ENCODE results near the gene F5.

DNA sequence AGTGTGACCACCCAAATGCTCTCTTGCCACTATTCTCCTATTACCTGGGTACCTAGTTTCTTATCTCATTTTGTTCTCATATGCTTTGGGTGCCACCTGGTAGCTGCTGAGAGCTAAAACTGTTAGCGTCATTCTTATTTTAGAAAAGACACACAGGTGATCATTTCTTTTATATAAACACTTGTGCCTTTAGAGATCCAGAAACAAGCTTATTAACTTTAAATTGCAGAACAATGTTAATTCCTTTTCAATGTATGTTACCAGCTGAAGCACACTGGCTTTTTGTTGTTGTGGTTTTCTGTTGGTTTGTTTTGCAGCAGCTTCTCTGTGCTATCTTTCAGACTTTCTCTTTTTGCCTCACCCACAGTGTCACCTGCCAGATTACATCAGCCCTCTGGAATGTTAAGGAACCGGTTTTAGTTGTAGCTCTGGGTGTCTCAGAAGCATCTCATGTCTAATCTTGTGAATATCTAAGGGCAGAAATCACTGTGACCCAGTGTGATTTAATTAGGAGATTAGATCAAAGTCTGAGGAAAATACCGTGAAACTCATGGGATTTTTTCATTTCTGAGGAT is 57.1 kb downstream of the F5 start:
- TF ChIP-seq, protein P1, sequence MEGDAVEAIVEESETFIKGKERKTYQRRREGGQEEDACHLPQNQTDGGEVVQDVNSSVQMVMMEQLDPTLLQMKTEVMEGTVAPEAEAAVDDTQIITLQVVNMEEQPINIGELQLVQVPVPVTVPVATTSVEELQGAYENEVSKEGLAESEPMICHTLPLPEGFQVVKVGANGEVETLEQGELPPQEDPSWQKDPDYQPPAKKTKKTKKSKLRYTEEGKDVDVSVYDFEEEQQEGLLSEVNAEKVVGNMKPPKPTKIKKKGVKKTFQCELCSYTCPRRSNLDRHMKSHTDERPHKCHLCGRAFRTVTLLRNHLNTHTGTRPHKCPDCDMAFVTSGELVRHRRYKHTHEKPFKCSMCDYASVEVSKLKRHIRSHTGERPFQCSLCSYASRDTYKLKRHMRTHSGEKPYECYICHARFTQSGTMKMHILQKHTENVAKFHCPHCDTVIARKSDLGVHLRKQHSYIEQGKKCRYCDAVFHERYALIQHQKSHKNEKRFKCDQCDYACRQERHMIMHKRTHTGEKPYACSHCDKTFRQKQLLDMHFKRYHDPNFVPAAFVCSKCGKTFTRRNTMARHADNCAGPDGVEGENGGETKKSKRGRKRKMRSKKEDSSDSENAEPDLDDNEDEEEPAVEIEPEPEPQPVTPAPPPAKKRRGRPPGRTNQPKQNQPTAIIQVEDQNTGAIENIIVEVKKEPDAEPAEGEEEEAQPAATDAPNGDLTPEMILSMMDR (IDR thresholded peaks at IDR 0.05; ENCODE audit: borderline replicate concordance, extremely low read depth, low read length, poor library complexity, severe bottlenecking), result no peak
- no peak for TF ChIP-seq EZH2 (IDR thresholded peaks at IDR 0.05; ENCODE audit: borderline replicate concordance, low read depth, low read length, severe bottlenecking)
